Endometrial microvascular endothelial cells (primary cell): ENCODE results near the gene SLC66A2. TPM values are rescaled to one million over a fixed set of nuclear protein-coding genes. Genes with fewer than 3 reads are reported as not detected.
"Not testable (repeated sequence)": the region's sequence is repeated elsewhere in the genome, so short reads cannot be mapped to it uniquely, and the experiment has no call there.

Source experiments
- in situ Hi-C: cut with HindIII; loops from 2 replicates; pipeline ENCODE4 v1.10.0; 2017; ENCODE audit warnings: low sequenced_read_pairs, low pct_unique_long_range_greater_than_20kb; ENCODE audit errors: inconsistent ontology term
- total RNA-seq: library from RNA; depleted of rRNA; stranded (reverse); fragments of >200 nt; gene quantifications from one replicate; pipeline ENCODE4 v1.2.3, GENCODE V29; 2015; ENCODE audit errors: inconsistent ontology term

SLC66A2 gene
- total RNA-seq, 1 donor from 2014 or later, result 44.9 TPM

- in situ Hi-C loops, result no loop called here
Measured at GRCh38 chr18:79972720-79973119, 21.3 kb upstream of the SLC66A2 start.

DNA sequence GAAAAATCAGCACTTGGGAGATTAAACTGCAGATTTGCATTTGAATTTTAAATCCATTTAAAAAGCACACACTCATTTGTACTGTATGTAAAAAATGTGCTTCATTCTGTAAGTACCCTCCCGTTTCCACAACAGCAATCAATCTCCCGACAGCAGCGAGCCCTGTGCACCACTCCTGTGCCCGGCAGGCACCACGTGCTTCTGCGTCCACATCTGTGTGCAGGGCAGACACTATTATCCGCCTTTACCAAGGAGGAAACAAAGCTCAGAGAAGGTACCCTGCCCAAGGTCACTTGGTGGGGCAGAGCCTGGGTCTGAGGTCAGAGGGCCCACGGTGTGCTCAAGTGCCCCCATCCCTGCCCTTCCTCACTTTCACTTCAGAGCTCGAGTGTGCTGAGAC, 20.5 kb upstream of the SLC66A2 start:
- in situ Hi-C loops, result no loop called here

DNA sequence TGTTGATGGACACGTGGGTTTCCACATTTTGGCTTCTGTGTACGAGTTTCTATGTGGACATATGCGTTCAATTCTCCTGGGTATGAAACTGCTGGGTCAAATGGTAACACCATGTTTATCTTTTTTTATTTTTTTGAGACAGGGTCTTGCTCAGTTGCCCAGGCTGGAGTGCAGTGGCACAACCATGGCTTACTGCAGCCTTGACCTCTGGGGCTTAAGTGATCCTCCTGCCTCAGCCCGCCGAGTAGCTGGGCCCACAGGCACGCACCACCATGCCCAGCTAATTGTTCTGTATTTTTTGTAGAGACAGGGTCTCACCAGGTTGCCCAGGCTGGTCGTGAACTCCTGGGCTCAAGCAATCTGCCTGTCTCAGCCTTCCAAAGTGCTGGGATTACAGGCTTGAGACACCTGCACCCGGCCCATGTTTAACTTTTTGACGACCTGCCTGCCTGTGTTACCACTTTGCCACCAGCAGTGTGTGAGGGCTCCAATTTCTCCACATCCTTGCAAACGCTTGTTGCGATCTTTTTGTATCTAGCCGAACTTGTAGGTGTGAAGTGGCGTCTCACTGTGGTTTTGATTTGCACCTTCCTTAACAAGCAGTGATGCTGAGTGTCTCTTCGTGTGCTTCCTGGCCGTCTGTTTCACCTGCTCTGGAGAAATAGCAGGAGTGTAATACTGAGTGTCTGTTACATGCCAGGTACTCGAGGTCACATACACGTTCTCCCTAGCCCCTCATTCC, 19.9 kb upstream of the SLC66A2 start:
- in situ Hi-C loops, result no loop called here

DNA sequence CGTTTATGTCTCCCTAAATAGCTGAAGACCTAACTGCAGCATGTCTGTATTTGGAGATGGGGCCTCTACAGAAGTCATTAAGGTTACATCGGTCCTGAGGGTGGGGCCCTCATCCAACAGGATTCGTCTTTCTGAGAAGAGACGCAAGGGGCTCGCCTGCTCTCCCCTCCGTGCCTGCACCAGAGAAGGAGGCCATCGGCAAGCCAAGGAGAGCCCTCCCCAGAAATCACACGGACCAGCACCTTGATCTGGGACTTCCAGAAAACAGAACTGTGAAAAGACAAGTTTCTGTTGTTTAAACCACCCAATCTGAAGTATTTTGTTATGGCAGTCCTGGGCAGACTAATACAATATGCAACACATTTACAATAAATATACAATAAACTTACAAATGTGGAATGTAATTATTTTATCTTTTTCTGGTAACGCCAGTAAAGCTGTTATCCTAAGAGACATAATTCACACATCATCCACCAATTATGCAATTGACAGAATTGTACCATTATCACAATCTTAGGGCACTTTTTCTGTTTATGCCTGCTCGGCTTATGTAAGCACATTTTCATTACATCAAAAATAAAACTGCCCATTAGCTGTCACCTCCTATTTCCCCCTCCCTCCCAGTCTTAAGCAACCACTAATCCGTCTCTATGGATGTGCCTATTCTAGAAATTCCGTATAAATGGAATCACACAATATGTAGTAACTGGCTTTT, 19.1 kb upstream of the SLC66A2 start:
- in situ Hi-C loops, result no loop called here

DNA sequence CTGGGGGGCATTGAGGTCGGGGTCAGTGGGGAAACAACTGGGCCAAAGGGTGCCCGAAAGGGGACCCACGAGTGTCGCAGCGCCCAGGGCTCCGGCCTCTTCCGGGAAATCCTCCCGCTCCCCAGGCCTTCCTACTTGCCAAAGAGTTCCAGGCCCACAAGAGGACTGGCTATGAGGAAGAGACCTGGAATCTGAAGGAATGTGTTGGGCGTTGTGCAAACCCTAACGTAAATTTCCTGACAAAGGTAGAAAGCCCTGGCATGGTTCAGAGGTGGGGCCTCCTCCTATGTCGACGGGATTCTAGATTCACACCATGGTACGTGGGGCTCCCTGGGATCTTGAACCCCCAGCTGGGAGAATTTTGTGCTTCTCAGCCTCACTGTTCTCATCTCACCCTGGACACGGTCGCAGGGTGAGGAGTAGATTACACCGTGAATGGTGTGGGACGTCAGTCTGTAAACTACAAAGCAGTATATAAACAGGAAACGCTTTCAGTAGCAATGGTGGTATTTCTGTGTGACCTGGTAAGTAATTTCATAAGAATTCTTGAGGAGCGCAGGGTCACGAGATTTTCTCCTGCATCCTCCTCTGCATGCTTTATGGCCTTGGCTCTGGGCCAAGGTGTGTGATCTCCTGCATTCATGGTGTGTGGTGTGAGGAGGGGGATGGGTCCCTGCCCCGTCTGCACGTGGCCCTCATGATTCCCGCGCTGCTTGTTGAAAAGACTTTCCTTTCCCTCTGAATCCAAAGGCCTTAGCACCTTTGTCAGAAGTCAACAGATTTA, 13.9 kb upstream of the SLC66A2 start:
- in situ Hi-C loops, result no loop called here

- in situ Hi-C loops, result no loop called here
Measured at GRCh38 chr18:79964330-79965118, 13.1 kb upstream of the SLC66A2 start, which contains the start of gene HSBP1L1. Gene HSBP1L1, plus strand, starts transcription at chr18:79964643. Its CDS starts 93 bp downstream, at chr18:79964736.

- in situ Hi-C loops, result no loop called here
Measured at GRCh38 chr18:79963658-79964329, 12.3 kb upstream of the SLC66A2 start.

- in situ Hi-C loops, result no loop called here
Measured at GRCh38 chr18:79962835-79963657, 11.6 kb upstream of the SLC66A2 start.

- in situ Hi-C loops, result no loop called here
Measured at GRCh38 chr18:79962311-79962710, 10.9 kb upstream of the SLC66A2 start.

GRCh38 chr18:79961527-79962291, 10.3 kb upstream of the SLC66A2 start:
- in situ Hi-C loops, result no loop called here

DNA sequence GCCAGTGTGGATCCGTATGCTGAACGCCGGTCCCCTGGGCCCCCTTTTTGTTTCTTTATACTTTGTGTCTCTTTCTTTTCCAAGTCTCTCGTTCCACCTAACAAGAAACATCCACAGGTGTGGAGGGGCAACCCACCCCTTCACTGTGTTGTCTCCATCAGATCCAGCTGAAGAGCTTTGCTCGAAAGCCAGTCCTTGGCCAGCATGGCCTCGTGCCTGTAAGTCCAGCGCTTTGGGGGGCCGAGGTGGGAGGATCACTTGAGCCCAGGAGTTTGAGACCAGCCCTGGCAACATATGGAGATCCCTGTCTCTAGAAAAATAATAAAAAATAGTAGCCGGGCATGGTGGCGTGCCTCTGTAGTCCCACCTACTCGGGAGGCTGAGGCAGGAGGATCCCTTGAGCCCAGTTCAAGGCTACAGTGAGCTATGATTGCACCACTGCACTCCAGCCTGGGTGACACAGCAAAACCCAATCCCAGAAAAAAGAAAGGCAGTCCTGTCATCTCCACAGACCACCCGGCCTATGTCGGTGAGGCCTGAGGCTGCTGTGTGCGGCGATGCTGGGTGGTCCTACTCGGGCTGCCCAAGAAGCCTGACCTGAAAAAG, 9.6 kb upstream of the SLC66A2 start:
- in situ Hi-C loops, result no loop called here

GRCh38 chr18:79960161-79960801, 8.8 kb upstream of the SLC66A2 start:
- in situ Hi-C loops, result not testable (repeated sequence)

- in situ Hi-C loops, result no loop called here
Measured at GRCh38 chr18:79958981-79959380, 7.5 kb upstream of the SLC66A2 start.

GRCh38 chr18:79956276-79956675, 4.8 kb upstream of the SLC66A2 start:
- in situ Hi-C loops, result no loop called here

DNA sequence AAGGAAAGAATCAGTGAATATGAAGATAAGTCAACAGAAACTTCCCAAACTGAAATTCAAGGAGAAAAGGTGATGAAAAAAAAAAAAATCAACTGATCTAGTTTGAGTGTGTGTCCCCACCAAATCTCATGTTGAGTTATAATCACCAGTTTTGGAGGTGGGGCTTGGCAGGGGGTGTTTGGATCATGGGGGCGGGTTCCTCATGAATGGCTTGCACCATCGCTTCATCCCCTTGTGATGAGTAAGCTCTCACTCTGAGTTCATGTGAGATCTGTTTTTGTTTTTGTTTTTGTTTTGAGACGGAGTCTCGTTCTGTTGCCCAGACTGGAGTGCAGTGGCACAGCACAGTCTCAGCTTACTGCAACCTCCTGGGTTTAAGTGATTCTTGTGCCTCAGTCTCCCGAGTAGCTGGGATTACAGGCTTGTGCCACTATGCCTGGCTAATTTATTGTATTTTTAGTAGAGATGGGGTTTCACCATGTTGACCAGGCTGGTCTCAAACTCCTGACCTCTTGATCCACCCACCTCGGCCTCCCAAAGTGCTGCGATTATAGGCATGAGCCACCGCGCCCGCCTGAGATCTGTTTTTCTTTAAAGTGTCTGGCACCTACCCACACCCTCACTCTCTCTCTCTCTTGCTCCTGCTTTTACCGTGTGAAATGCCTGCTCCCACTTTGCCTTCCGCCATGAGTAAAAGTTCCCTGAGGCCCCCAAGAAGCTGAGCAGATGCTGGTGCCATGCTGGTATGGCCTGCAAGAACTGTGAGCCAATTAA, 4.0 kb upstream of the SLC66A2 start:
- in situ Hi-C loops, result no loop called here
